Parathyroid adenoma (tissue), 2 donors: ENCODE measurements around the gene DCLK1.

Experiments used
- H2AFZ ChIP-seq: fragments of 300-600 bp; sonication (generic); one replicate; pipeline ENCODE4 v1.7.0; 2017; ENCODE audit warnings: antibody characterized with exemption, mild to moderate bottlenecking
- H3K27ac ChIP-seq: fragments of 300-600 bp; sonication (generic); one replicate; pipeline ENCODE4 v1.7.0; 2017
- H3K27me3 ChIP-seq: fragments of 300-600 bp; sonication (generic); one replicate; pipeline ENCODE4 v1.7.0; 2017; ENCODE audit warnings: low read length; ENCODE audit not compliant: control insufficient read depth, insufficient read depth
- H3K36me3 ChIP-seq: fragments of 300-600 bp; sonication (generic); one replicate; pipeline ENCODE4 v1.7.0; 2017; ENCODE audit warnings: low read length; ENCODE audit not compliant: control insufficient read depth, insufficient read depth
- H3K4me1 ChIP-seq: fragments of 300-600 bp; sonication (generic); one replicate; pipeline ENCODE4 v1.7.0; 2017; ENCODE audit warnings: control low read depth
- H3K4me2 ChIP-seq: fragments of 300-600 bp; sonication (generic); one replicate; pipeline ENCODE4 v1.7.0; 2017; ENCODE audit warnings: low read length
- H3K4me3 ChIP-seq: fragments of 300-600 bp; sonication (generic); one replicate; pipeline ENCODE4 v1.7.0; 2017; ENCODE audit warnings: low read depth, low read length
- H3K79me2 ChIP-seq: fragments of 300-600 bp; sonication (generic); one replicate; pipeline ENCODE4 v1.7.0; 2017; ENCODE audit warnings: control low read depth
- H3K9ac ChIP-seq: fragments of 300-600 bp; sonication (generic); one replicate; pipeline ENCODE4 v1.7.0; 2017; ENCODE audit warnings: mild to moderate bottlenecking
- H3K9me3 ChIP-seq: fragments of 300-600 bp; sonication (generic); one replicate; pipeline ENCODE4 v1.7.0; 2017; ENCODE audit warnings: low read length; ENCODE audit not compliant: control insufficient read depth
- TF ChIP-seq, protein P1 (sequence below): fragments of 300-600 bp; sonication (generic); IDR thresholded peaks from one replicate; pipeline ENCODE4 v1.7.0; 2017; ENCODE audit warnings: antibody characterized with exemption, mild to moderate bottlenecking
- donor health status: primary hyperparathyroidism.

DCLK1 gene

DNA sequence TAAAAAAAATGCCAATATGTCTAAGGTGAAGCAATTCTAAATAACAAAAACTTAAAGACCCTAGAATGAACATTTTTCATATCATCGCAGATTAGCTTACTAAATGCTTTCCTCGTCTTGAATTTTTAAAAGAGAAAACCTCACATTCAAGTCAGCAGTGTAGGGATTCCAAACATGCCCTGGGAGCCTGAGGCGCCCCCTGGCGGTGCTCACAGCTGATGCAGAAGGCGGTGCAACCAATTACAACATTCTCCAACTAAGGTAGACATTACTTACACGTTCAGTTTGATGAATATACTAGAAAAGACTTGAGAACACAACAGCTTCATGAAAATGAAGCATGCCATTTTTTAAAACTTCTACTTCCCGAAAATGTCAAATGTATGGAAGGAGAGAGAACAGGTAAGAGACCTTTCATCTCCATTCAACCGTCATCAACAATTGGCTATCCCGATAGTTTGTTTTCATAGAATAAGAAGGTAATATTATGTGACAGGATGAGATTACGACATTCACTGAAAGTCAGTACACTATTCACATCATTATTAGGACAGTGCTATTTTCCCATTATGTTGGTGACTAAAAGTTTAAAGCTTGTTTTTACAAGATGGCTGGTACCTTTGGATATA, 304.4 kb downstream of the DCLK1 start:
- TF ChIP-seq, protein P1, sequence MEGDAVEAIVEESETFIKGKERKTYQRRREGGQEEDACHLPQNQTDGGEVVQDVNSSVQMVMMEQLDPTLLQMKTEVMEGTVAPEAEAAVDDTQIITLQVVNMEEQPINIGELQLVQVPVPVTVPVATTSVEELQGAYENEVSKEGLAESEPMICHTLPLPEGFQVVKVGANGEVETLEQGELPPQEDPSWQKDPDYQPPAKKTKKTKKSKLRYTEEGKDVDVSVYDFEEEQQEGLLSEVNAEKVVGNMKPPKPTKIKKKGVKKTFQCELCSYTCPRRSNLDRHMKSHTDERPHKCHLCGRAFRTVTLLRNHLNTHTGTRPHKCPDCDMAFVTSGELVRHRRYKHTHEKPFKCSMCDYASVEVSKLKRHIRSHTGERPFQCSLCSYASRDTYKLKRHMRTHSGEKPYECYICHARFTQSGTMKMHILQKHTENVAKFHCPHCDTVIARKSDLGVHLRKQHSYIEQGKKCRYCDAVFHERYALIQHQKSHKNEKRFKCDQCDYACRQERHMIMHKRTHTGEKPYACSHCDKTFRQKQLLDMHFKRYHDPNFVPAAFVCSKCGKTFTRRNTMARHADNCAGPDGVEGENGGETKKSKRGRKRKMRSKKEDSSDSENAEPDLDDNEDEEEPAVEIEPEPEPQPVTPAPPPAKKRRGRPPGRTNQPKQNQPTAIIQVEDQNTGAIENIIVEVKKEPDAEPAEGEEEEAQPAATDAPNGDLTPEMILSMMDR: no peak
- Histone ChIP-seq H3K27me3 (no peaks in the 10 kb centered on the region), H3K4me2 (no peak overlapping the region), H3K79me2 (no peaks in the 10 kb centered on the region), H3K4me1 (no peaks in the 10 kb centered on the region), H3K27ac (no peak overlapping the region), H3K4me3 (no peak overlapping the region), H3K9ac (no peak overlapping the region), H3K9me3 (no peaks in the 10 kb centered on the region), H2AFZ (no peak overlapping the region), H3K36me3 (no peaks in the 10 kb centered on the region)

DNA sequence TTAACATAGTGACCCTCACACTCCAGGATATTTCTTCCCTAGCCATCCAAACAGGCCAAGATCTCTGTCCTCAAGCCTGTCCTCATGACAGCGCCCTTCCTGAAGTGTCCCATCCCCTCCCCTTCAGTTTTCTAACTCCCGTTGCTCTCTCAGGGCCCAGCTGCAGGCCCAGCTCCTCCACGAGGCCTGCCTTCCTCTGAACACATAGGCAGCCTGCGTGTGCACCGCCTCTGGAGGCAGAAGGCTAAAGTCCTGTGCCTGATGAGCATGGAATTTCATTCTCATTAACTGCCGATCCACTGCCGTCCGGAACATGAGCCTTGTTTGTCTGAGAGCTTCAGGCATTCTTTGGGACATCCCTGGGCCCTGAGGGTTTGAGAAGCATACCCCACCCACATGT, 306.4 kb downstream of the DCLK1 start:
- no peak overlapping the region for H3K4me2 ChIP-seq
- H3K9me3 ChIP-seq: no peaks in the 10 kb centered on the region
- no peak overlapping the region for H3K27ac ChIP-seq
- H3K4me3 ChIP-seq: no peak overlapping the region
- H3K9ac ChIP-seq: no peak overlapping the region
- no peaks in the 10 kb centered on the region for H3K79me2 ChIP-seq
- TF ChIP-seq, protein P1: no peak
- H3K36me3 ChIP-seq: no peaks in the 10 kb centered on the region
- H2AFZ ChIP-seq: no peak overlapping the region
- no peaks in the 10 kb centered on the region for H3K4me1 ChIP-seq
- H3K27me3 ChIP-seq: no peaks in the 10 kb centered on the region

DNA sequence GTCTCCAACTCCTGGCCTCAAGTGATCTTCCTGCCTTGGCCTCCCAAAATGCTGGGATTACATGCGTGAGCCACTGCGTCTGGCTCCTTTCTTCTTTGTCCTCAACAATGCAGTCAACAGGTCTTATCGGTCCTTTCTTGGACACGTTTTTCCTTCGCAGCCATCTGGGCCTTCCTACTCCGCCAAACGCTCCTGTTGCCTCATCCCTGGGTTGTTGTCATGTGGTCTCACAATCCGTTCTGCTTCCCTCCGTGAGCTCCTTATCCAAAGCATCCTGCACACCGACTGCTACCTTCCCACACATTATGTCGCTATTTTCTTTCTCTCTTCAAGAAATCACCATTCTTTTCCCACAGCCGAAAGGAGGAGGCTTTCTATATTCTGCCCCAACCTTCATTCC, 306.8 kb downstream of the DCLK1 start:
- Histone ChIP-seq H3K9ac (no peak overlapping the region), H3K4me2 (no peak overlapping the region), H2AFZ (no peak overlapping the region), H3K9me3 (no peaks in the 10 kb centered on the region), H3K79me2 (no peaks in the 10 kb centered on the region), H3K4me3 (no peak overlapping the region), H3K36me3 (no peaks in the 10 kb centered on the region), H3K4me1 (no peaks in the 10 kb centered on the region), H3K27me3 (no peaks in the 10 kb centered on the region), H3K27ac (no peak overlapping the region)
- TF ChIP-seq, protein P1: no peak

DNA sequence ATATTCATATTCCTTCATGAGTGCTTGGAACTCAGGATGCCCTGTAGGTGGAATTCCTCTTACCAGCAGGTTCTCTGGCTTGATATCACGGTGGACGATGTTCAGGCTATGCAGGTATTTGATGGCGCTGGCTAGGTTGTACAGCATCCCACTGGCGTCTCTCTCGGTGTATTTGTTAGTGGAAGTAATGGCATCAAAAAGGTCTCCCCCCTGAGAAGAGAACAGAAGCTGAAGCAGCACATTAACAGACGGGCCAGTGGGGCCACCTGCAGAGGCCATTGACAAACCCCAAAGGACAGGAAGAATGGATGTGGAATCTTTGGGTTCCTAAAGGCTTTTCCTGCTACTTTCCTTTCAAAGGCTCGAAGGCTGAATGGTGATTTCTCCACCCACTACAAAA, 308.5 kb downstream of the DCLK1 start:
- Histone ChIP-seq H3K27me3 (no peaks in the 10 kb centered on the region), H3K4me1 (no peaks in the 10 kb centered on the region), H3K4me2 (no peak overlapping the region), H3K27ac (no peak overlapping the region), H3K36me3 (no peaks in the 10 kb centered on the region), H3K4me3 (no peak overlapping the region), H2AFZ (no peak overlapping the region), H3K79me2 (no peaks in the 10 kb centered on the region), H3K9me3 (no peaks in the 10 kb centered on the region), H3K9ac (no peak overlapping the region)
- TF ChIP-seq, protein P1: no peak

DNA sequence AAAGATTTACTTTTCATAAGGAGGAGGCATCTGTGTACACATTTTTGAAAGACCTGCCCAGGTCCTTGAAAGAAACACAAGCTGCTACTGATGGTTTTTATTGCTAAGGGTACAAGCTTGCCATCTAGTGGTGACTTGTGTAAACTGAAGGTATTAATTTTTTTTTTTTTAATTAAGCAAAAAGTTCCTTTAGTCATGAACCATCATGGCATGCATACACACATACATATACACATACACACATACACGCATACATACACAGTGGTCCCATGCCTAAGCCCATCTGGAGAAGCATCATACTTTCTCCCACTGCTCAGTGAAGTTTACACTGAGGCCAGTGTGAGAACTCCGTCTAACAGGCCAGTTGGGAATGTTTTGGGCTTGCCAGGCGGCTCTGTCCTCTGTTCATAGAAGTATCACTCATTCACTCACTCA, 312.5 kb downstream of the DCLK1 start:
- TF ChIP-seq, protein P1: peak; percentile 36
- Histone ChIP-seq H3K27me3 (no peaks in the 10 kb centered on the region), H3K27ac (no peak overlapping the region), H3K4me2 (no peak overlapping the region), H3K9me3 (no peaks in the 10 kb centered on the region), H3K9ac (no peak overlapping the region), H3K4me3 (no peak overlapping the region), H3K4me1 (no peaks in the 10 kb centered on the region), H3K36me3 (no peaks in the 10 kb centered on the region), H3K79me2 (no peaks in the 10 kb centered on the region), H2AFZ (no peak overlapping the region)
